ENCODE measurements around the gene SYT3.

The SYT3 gene

DNA sequence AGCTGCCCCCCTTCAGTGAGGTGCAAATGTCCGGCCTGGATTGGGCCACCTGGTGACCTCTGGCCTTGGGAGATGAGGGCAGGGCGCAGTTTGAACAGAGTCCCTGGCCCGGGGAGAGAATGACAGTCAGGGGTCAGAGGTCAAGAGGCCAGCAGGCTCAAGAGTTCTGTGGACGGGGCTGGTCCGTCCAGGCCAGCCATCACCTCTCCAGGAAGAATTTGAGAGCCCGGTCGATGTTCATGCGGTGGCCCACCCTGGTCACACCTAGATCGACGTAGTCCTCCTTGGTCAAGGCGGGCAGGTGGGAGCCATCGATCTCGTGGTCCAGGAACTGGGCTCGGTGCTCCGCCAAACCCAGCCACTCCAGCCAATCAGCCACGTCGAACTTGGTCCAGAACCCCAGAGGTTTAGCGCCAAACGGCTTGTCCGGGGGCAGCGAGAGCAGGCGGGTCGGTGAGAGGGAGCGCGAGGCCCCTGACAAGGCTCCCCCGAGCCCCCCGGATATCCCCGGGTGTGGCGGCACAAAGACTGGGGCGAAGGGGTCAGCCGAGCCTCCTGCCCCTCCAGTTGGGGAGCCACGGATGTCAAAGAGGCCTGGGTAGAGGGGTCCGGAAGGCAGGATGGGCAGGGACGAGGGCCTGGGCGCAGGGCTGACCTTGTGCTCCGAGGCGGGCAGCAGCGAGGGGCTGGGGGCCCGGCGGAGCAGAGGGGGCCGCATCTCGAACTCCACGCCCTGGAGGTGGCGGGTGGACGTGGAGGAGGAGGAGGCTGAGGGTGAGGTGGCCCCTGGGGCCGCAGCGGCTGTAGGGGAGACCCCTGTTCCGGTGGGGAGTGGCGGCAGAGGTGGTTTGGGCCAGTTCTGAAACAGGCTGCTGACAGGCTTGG is 22.3 kb upstream of the SYT3 start:
- DNase-seq (ENCODE audit: low spot score): no peak

DNA sequence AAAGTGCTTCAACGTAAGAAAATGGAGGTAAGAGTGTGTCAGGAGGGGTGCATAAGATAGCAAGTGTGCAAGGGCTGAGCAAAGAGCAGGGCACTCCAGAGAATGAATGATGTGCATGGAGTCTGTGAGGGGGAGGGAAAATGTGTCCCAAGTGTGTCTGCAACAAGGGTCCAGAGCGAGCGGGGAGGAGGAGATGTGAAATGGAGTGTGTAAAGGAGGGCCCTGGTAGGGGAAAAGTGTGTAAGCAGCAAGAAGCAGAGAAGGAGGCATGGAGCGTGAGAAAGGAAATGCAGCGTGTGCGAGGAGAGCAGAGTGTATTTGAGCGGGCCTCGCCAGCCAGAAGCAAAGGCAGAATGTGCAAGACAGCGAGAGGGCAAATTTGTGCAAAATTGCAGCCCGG is 21.3 kb upstream of the SYT3 start:
- no peak for DNase-seq (ENCODE audit: low spot score)

DNA sequence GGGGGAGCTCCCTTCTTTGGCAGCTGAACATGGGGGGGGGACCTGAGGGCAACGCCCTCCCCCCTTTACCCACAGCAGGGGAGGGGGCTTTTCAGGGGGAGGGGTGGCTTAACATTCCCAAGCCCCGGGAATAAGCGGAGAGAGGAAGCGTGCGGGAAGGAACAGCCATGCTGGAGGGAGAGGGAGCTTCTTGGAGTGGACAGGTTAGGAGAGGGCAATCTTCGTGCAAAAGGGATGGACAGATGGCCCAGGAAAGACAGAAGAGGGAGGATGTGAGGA is 20.3 kb upstream of the SYT3 start:
- DNase-seq (ENCODE audit: low spot score): no peak

DNA sequence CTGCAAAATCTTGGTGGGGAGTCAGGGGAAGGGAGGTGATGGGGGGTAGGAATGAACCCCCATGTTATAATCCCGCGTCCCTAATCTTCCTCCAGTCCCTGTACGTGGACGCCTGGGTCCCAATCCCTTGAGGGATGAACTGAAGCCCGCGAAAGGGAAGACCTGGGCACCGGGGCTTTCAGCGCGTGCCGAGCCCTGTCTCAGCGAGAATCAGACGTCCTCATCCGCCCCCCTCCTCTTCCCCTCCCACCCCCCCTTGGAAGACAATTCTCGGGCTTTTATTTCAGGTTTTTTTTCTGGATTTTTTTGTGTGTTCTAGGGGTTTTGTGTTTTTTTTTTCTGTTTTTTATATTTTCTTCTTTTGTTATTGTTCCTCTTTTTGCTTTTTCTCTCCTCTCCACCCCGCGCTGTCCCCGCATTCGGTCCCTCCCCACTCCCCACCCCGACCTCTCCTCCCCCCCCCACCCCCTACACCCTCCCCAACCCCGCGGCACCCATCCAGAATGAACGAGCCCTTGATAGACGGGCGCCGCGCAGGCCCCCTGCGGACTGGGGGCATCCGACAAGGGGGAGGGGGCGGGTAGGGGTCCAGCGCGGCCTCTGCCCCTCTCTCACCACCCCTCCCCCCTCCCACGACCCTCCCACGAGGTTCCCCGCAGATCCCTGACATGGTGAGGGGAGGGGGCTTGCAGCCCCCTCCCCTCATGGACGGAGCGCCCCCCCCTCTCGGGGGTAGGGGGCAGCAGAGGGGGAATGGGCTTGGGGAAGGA is 19.8 kb upstream of the SYT3 start:
- no peak for DNase-seq (ENCODE audit: low spot score)

DNA sequence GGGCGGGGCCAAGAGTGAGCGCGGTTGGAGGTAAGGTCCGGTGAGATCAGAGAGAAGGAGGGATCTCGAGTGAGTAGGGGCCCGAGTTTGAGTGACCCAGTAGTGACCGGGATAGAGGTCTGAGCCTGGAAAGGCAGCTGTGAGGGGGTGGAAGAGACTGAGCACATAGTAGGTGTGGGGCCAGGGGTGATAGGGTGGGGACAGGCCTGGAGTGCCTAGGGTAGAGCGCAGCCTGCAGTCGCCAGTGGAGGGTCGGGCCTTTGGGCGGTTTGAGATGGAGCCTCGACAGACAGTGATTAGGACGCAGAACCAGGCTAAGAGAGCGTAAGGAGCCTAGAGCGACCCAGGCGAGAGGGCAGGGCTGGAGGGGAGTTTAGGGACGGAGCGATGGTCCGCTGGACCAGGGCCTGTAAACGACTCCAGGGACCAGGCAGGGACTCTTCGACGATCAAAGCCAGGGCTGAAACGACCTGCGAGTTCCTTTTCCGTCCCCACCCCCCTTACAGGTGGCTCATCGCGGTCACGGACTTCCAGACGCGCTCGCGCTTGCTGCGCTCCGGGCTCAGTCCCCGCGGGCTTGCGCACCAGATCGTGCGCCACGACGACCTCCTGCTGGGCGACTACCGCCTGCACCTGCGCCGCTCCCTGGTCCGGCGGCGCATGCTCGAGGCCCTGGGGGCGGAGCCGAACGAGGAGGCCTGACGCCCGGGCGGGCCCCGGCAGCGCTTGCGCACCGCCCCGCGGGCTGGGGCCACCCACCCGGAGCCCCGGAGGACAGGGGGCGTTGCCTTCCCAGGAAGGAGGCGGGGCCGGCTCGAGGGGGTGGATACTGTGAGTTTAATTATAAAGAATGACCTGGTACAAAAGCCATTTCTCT is 19.0 kb upstream of the SYT3 start:
- peak; percentile 98 for DNase-seq (ENCODE audit: low spot score)

DNA sequence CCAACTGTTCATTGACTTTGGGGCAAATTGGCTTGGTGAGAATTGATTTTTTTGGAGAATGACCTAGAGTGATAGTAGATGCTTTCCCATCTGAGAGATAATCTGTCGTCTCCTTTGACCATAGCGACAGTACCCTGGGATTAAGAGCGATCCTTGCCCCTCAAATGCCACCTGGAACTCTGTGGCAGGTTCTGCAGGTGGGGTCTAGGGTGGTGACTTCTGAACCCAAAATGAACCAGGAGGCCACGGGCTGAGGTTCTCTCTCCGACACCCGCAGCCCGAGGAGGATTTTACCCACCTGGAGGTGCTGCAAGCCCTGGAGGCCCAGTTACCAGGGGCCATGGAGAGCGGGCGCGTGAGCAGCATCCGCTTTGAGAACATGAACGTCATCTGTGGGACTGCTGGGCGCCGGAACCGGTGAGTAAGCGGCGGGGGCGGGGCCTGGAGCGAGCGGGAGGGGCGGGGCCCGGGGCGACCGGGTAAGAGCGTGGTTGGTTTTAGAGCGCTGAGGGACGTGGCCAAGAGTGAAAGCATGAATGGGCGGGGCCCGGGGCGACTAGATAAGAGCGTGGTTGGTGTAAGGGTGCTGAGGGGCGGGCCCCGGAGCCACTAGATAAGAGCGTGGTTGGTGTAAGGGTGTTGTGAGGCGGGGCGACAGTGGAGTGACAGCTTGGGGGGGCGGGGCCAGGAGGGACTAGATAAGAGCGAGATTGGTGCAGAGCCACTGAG is 18.2 kb upstream of the SYT3 start:
- peak; percentile 94 for DNase-seq (ENCODE audit: low spot score)

DNA sequence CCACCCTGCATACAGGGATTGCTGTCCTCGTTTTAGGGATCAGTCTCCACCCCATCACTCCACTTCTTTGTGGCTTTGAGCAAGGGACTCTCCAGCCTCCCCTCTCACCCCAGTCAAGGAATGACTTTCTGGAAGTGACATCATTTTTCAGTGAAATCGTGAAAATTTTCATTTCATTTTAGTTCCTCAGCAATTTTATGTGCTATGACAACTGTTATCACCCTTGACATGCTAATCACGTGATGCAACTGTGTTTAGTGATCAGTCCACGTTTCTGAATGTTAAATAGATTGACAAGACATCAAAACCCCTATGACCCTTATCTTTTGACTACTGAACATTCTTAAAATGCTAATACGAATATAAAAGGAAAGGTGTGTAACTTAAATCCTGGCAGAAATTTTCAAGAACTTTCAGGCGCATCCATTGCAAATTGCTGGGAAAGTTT is 17.6 kb upstream of the SYT3 start:
- DNase-seq (ENCODE audit: low spot score): no peak

DNA sequence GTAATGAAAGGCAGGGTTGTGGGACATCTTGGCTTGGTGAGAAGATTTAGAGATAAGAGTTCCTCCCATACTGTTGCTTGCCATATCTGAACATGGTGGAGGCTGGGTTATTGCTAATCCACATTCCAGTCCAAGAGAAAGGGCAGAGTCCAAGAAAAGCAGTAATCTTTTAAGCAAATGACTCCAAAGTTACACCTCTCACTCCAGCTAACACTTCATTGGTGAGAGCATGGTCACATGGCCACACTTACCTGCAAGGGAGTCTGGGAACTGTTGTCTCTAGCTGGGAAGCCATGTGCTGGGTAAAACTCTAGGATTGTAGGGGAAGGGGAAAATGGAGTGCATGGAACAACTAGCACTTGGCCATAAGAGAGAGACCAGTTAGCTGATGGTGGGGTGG is 15.2 kb upstream of the SYT3 start:
- DNase-seq (ENCODE audit: low spot score): no peak

DNA sequence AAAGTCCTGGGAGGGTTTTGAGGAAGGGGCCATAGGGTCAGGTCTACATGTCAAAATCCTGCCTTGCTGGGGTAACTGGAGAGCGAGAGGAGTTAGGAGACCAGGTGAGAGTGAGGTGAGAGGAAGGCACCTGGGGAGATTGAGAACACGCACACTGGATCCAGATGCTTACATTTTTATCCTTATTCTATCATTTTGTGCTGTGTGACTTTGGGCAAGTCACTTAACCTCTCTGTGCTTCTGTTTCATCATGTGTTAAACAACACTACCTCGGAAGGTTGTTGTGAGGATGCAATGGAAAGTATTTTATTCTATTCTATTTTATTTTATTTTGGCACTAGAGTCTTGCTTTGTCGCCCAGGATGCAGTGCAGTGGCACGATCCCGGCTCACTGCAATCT is 13.0 kb upstream of the SYT3 start:
- DNase-seq (ENCODE audit: low spot score): no peak

DNA sequence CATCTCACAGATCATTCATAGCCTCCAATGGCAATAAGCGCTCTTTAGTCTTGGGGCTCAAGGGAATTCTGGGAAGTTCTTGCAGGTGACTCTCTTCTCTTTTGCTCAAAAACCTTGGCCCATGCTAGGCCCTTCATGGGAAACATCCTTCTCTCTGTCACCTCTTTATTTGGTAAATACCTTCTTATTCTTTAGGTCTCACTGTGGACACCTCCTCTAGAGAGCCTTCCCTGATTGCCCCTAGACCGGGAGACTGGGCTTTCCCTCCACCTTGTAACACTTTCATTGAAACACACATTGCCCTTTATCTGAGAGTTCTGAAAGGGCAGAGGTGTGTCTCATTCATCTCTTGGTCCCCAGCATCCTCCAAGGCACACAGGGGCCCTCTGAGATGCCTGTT is 11.5 kb upstream of the SYT3 start:
- DNase-seq (ENCODE audit: low spot score): no peak

DNA sequence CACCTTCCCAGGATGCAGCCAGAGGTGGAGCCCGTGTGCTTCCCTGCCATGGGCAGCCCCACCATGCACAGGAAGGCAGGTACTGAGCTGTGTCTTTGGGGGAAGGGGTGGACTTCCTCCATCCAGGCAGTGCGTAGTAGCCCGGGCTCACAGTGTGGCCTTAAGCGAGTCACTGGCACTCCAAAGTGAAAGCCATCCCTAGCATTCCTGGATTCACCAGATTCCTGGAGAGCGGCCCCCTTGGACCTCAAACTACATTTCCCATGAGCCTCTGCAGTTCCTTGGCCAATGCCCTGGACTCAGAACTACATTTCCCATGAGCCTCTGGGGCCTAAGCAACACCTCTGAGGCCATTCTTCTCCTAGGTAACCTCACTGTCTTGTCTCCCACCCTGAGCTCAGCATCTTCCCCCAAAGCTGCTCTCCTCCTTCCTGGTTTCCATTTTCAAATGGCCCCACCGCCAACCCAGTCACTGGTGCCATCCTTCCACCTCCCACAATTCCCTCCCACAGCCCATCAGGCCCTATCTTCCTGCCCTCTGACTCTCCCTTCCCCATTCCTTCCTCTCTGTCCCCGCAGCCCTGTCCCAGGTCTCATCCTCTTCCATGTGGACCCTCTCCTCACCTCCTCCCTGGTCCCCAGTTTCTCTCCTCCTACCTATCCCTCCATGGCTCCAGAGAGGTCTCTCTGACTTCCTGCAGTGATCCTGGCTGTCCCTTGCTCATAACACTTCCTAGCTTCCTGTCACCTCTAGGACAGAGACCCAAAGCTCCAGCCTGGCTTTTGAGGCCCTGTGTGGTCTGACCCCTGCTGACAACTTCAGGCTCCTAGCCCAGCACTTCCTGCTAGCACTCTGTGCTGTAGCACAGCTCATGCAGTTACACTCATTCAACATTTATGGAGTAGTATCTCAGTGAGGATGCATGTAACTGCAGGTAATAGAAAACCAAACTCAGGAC is 10.0 kb upstream of the SYT3 start, which contains the start of gene C19orf81:
C19orf81 (plus strand) TSS at position 13 of the 959 bp plus-strand sequence; CDS start at position 13, 0 bp downstream.
- no peak for DNase-seq (ENCODE audit: low spot score)

DNA sequence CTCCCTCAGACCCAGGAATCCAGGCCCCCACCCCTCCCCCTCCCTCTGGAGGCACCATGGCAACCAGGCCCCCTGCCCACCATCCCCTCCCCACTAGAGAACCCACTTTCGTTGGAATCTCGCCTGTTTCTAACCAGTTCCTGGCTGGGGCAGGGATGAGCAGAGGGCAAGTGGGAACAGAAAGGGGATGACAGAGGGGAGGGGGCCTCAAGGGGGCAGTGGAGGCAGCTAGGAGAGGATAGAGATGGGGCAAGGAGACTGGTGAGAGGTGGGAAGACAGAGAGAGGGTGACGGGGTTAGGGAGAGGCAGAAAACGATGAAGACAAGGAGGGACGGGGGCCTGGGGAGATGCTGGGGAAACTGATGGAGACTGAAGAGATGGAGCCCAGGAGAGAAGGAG is 9.0 kb upstream of the SYT3 start:
- DNase-seq (ENCODE audit: low spot score): no peak

DNA sequence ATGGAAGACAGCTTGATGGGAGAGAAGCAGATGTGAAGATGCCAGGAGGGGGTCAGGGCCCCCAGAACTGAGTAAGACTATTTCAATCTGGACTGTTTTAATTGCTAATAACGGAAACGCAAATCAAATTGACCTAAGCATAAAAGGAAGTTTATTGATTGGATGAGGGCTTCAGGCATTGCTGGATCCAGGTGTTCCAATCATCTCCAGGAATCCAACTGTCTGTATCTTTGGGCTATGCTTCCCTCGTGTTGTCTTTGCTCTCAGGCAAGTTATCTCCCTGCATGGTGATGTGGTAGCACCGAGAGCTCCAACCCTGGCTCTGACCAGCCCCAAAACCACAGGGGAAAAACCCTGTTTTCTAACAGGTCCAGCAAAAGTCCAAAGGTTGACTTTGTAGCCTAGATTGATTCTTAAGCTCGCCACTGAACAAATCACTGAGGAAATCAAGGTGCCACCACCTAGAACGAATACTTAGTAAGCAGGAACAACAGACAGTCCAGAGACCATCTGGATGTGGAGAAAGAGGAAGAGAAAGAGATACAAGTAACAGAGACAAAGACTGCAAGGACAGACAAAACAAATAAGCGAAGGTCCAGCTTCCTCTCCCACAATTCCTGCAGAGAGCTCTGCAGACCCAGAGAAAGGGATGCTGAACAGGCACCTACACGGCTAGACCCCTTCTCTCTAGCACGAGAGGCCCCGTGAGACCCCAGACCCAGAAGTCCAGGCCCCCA is 8.4 kb upstream of the SYT3 start:
- DNase-seq (ENCODE audit: low spot score): no peak

DNA sequence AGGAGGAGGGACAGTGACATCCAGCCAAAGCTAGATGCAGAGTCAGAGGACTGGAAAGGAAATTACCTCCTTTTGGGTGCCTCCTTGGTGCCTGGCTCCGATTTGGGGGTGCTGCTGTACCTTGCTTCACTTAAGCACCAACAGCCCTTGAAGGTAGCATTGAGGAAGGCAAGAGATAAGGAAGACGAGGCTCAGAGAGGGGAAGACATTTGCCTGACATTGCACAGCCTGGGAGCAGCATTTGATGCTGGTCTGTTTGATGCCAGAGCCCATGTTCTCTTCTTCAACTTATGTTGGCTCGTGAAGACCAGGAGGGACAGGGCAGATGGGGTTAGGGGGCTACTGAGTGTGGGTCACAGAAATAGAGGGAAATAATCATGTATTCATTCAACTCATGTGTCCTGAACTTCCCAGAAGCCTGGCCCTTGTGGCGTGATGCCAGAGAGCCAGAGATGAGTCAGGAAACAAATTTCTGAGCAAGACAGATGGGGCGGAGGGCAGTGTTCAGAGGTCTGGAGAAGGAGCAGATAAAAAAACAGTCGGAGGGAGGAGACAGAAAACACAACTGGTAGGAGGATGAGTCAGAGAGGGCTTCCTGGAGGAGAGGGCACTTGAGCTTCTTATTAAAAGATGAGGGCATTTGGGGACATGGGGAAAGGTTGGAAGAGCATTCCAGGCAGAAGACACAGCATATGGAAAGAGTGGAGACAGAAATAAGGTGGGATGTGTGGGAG is 6.6 kb upstream of the SYT3 start:
- no peak for DNase-seq (ENCODE audit: low spot score)

DNA sequence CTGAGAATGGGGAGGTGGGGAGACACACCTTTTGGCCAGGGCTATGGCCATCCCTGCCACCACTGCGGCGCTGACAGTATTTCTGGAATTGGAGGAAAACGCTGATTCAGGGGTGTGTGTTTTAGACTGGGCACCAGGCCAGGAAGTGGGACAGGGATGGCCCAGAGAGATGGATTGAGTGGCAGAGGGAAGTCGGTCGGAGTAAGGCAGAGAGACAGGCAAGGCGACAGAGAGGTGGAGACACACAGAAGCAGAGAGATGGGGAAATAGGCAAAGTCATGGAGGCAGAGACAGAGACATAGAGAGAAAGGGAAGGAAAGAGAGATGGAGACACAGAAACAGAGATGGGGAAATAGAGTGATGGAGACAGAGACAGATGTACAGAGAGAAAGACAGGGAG is 5.4 kb upstream of the SYT3 start:
- DNase-seq (ENCODE audit: low spot score): no peak

DNA sequence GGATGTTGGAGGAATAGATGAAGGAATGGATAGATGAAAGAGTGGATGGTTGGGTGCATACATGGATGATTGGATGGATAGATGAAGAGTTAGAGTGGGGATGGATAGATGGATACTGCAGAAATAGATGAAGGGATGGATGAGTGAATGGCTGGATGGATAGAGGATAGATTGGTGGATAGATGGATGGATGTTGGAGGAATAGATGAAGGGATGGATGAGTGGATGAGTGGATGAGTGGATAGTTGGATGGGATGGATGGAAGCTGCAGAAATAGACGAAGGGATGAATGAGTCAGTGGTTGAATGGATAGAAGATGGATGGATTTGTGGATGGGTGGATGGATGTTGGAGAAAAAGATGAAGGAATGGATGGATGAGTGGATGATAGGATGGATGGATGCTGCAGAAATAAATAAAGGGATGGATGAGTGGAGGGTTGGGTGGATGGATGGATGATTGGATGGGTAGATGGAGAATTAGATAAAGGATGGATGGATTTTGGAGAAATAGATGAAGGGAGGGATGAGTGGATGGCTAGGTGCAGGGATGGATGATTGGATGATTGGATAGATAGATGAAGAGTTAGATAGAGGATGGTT is 4.7 kb upstream of the SYT3 start:
- DNase-seq (ENCODE audit: low spot score): no peak

DNA sequence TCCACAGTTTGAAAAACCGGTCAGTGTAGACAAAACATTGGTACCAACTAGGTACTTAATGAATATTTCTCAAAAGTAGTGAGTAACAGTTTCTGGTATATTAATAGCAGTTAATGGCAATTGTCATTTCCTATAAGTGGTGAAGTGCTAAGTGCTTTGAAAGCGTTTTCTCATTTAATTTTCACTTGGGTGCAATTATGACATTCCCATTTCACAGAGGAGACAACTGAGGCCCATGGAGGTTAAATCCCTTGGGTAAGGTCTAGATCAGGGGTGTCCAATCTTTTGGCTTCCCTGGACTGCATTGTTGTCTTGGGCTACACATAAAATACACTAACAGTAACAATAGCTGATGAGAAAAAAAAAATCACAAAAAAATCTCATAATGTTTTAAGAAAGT is 687 bp upstream of the SYT3 start:
- no peak for DNase-seq (ENCODE audit: low spot score)

DNA sequence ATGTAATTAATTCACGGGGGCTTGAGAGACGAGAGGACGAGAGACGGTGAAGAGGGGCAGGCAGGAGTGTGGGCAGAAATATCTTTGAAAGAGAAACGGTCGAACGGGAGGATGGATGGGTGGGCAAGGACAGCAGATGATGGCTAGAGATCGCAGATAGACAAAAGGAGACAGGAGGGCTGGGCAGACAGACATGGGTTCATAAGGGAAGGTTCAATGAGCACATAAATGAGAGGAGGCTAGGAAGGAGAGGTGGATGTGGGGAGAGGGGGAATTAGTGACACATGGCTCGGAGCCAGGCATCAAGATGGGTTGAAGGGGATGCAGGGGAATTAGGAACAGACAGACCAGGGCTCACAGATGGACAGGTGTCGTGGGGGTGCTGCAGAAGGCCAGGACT is 1.1 kb downstream of the SYT3 start:
- DNase-seq (ENCODE audit: low spot score): no peak

Measured in germinal center (tissue), 1 donor.